Measurements from ENCODE around the gene C9orf50.
"Not testable (repeated sequence)": the region's sequence is repeated elsewhere in the genome, so short reads cannot be mapped to it uniquely, and the experiment has no call there.

C9orf50 gene

DNA sequence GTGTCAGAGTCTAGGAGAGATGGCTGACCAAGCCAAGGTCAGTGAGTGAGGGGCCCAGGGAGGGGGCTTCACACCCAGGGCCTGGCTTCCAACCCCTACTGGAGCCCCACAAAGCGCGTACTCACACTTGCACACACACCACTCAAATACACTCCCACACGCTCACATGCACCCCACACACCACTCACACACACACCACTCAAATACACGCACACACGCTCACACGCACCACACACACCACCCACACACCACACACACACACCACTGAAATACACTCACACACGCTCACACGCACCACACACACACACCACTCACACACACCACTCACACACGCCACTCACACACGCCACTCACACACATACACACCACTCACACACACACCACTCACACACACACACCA, 26.7 kb upstream of the C9orf50 start:
- no peak for DNase-seq

DNA sequence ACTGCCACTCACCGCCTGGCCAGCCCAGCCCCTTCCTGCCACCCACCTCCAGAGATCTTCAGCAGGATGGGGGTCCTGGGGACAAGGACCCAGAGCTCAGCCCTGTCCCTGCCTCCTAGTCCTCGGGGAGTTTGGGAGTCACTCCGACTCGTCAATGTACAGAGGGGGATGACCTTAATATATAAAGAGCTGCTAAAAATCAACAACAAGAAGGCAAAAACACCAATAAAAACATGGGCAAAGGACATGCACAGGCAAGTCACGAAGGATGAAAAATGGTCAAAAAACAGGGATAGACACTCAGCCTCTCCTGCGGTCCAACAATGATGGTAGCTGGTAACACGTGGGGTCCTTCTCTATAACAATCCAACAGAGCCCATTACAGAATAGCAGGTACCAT, 25.8 kb upstream of the C9orf50 start:
- DNase-seq, result no peak

DNA sequence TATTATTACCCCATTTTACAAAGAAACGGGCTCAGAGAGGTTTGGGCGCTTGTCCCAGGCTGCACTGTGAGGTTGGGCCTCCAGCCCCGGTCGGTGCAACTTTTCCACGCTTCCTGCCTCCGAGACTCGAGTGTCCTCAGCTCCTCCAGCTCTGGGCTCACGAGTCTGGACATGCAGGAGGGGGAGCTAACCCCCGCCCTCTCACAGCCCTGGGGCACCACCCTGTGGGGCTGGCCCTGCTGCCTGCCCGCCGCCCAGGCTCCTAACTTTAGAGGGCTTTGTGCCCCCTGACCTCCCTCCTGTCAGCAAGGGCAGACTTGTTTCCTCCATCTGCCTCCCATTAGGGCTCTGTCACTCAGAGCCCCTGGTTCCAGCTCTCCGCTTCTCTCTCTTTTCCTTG, 25.4 kb upstream of the C9orf50 start:
- no peak for DNase-seq

DNA sequence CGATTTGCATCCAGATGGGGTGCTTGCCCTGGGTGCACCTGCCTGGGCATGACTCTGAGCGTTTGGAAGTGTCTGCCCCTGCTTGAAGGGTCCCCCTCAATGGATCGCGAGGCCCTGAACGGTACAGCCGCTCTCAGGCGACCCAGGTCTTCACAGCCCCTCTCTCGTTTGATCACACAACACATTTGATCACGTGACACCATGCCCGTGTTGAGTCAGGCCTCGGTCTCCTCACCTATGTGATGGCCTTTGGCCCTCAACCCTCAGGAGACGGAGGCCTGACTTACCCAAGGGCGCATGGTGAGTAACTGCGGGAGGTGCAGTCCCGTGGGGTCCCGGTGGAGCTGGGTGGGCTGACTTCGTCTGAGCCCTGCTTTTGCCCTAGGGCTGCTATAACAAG, 24.0 kb upstream of the C9orf50 start:
- DNase-seq, result peak; percentile 13

DNA sequence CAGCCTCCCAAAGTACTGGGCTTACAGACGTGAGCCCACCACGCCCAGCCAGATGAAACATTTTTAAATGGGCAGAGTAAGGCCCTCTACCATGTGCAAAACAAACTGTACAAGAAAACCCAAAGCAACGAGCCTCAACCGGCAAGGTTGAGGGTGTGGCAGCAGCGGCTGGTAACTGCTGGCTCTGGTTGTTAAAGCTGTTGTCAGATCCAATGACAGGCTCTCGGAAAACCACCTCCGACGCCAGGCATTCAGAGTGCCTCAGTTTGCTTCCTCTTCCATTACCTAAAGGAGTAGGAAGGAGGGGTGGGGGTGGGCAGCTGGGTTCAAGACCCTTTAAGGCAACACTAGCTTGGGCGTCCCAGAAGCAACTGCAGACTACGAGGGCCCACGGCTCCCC, 23.5 kb upstream of the C9orf50 start:
- DNase-seq, result peak; percentile 19

DNA sequence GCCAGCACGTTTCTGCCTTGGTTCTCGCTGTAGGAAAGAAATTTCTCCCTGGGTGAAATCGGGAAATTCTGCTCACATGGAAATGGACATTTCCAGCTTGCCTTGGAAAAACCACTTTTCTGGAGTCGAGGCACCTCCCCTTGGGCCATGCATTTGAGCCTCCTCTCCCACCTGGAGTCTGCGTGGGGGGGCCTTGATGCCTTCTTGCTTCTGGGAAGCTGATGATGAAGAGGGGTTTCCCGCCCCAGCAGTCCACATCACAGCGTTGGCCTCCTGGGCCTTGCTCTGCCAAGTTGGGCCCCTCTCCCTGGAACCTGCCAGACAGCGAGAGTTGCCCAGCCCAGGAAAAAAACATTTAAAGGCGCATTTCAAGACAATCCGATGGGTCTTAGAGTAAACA, 22.8 kb upstream of the C9orf50 start:
- DNase-seq, result peak; percentile 17

DNA sequence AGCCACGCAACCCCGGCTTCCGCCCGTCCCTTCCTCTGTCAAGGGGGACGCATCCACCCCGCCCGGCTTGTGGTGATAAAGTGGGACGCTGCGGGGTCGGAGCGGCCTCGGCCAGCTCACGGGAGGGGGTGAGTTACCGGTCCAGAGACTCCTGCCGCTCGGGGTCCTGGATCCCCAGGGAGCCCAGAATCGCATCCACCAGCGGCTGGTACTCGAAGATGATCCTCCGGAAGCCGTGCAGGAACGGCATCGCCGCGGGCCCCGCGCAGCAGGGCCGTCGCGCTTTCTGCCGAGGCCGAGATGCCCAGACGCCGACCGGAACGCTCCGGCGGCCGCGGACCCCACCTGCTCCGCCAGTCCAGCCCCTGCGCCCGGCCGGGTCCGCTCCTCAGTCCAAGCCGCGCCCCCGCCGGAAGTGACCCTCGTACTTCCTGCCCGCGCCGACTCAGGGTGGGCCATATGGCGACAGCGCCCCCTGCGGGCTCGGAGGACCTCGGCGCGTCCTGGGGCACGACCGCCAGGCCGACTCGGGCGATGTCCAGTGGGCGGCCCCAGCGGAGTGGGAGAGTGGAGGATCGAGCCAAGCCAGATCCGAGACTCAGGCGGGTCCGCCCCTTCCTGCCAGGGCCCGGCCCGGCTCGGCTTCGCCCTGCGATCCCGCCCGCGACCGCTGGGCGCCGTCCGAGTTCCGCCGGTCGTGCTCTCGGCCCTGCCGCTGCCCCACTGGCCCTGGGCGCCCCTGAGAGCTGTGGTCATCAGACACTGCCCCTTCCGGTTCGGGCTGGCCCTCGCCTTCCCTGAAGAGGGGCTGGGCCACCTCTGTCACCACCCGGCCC, 21.1 kb upstream of the C9orf50 start, which contains the start of gene ASB6:
ASB6 (minus strand) TSS at position 402 of the 836 bp plus-strand sequence; CDS start at position 250, 152 bp downstream.
- DNase-seq, result peak; percentile 99

DNA sequence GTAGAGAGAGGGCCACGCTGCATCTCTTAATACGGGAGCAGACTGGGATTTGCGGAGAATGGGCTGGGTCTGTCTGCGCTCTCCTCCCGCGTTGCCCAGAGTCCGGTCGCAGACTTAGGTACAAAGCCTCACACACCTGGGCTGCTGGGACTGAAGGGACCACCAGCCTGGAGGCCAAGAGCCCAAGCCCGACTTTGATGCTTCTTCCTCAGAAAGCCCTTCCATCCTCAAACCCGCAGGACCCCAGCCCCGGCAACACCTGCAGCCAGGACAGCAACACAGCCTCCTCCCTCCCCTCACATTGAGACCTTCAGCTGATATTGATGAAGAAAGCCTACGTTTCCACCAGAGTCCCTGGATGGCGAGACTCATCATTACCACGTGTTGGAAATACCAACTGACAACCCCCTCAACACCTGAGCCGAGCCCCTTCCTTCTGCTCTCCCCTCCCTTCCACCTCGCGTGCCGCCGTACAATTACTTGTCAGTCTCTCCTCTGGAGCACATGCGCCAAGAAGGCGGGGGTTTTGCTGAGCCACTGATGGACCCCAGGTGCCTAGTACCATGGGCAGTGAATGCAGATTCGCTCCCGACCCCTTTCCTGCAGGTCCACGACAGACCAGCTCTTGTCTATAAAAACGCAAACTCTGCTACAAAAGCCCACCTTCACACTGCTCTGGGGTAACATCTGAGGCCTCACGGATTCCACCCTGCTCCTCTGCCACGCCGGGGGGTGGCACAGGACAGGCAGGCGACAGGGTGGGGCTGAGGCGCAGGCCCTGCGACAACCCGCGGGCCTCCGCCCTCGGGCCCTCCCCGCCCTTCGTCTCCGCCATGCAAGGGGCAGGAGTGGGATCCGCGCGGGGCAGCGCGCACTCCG, 20.2 kb upstream of the C9orf50 start:
- DNase-seq, result no peak

DNA sequence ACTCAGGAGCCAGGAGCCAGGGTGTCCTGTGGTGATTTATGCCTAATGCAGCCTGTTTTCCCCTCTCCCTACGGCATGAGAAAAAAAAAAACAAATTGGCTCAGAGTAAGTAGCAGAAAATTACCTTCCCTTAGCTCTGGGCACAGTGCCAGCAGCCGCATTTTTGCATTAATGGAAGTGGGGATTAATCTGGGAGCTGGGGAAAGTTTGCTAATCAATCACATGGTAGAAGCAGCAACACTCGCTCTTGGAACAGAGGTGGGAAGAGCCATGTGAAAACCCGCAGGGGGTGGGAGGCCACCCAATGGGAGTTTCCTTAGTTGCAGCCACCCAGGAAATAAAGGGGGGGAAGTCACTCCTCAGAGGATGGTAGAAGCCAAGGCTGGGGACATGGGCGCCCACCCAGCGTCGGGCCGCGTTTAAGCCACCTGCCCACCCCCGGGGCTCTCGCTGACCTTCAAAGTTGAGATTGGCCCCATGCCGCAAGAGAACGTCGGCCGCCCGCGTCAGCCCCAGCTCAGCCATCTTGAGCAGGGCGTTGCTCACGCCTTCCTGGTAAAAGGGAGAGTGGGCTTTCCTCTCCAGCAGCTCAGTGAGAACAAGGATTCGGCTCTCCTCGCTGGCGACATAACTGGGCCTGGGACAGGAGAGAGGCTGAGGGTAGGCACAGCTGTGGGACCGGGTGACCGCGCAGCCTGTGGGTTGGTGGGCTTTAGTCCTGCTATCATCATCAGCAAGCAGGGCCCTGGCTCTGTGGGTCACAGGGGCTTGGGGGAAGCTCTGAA, 19.4 kb upstream of the C9orf50 start:
- DNase-seq, result no peak

DNA sequence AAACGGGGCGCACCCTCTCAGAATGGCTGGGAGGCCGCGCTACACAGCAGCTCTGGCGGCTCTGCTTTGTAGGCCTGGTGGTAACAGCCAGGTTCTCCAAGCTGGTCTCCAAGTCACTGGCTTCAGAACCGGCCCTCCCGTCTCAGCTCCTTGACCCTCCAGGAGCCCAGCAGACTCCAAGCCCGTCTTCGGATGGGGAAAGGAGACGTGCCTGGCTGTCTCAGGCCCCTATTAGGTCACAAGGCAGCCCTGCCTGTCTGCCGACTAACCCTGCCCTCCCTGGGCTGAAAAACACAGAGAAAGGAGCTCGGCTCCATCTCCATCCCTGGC, 18.8 kb upstream of the C9orf50 start:
- no peak for DNase-seq

DNA sequence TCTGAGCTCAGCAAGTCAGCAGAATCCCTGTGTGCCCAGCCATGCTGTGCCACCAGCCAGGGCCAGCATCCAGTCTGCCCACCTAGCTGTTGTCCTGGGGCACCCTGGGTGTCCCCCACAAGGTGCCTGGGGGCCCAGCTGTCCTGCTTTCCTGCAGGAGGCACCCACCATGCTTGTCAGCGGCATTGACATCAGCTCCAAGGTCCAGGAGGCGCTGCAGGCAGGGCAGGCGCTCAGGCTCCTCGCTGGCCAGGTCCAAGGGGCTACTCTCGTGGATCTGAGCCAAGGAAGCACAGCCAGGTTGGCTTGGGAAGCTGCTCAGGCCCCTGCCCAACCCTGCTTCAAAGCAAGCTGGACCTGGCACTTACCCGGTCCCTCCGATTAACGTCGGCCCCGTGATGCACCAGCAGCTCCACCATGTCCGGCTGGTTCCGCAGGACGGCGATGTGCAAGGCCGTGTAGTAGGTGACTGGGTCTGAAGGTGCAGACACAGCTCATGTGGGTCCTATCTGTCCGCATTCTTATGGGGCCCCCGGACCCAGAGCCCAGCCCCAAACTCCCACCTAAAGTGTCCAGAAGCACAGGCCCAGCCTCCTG, 18.2 kb upstream of the C9orf50 start:
- no peak for DNase-seq

DNA sequence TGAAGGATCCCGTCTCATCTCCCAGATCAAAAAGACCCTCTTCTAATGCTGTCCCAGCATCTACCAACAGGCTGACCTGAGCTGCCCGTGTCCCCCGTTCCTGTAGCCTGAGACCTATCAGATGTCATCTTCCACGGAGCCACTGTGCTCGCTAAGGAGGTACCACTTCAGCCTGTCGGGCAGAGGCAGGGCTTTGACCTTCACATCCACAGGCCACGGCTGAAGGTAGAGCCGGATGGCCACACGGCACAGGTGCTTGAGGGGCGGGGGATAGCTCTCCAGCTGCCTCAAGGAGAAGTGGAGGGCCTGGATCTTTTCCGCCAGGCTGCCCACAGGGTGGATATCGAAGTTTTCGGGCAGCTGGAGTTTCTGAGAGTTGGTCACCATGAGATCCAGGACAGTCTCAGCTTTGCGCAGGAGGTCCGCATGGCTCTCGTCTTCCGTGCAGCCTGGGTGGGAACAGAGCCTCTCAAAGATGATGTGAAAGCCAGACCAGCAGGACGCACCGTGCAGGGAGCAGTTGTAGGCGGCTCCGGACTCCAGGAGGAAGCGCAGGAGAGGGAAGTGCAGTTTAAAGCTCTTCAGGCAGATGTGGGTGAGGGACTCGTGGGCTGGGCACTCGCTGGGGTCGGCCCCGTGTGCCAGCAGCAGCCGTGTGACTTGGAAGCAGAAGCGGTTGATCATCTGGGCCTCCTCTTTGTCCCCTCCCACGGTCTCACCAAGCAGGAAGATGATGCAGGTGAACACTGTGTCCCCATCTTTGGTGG, 17.0 kb upstream of the C9orf50 start:
- DNase-seq, result no peak

DNA sequence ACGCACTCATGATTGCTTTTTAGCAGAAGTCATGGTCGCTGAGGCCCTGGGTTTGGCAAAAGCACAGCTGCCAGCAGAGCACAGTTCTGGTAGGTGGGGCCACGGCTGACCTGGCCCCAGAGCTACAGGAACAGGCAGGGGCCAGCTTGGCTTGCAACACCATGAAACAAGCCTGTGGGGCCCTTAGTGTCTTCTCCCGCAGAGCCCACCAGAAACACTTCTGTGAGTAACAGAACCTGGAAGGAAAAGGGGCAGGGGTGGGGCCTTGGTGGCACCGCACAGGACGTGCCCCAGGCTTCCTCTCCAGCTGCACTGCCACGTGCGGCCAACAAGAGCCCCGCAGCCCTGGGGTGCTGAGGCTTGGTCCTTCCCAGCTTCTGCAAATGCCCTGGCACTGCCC, 16.2 kb upstream of the C9orf50 start:
- DNase-seq, result no peak

DNA sequence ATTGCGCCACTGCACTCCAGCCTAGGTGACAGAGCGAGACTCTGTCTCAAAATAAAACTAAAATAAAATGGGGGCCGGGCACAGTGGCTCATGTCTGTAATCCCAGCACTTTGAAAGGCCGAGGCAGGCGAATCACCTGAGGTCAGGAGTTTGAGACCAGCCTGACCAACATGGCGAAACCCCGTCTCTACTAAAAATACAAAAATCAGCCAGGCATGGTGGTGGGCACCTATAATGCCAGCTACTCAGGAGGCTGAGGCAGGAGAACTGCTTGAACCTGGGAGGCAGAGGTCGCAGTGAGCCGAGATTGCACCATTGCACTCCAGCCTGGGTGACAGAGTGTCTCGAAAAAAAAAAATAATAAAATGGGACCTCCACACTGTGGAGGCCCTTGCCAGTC, 15.4 kb upstream of the C9orf50 start:
- not testable (repeated sequence) for DNase-seq

DNA sequence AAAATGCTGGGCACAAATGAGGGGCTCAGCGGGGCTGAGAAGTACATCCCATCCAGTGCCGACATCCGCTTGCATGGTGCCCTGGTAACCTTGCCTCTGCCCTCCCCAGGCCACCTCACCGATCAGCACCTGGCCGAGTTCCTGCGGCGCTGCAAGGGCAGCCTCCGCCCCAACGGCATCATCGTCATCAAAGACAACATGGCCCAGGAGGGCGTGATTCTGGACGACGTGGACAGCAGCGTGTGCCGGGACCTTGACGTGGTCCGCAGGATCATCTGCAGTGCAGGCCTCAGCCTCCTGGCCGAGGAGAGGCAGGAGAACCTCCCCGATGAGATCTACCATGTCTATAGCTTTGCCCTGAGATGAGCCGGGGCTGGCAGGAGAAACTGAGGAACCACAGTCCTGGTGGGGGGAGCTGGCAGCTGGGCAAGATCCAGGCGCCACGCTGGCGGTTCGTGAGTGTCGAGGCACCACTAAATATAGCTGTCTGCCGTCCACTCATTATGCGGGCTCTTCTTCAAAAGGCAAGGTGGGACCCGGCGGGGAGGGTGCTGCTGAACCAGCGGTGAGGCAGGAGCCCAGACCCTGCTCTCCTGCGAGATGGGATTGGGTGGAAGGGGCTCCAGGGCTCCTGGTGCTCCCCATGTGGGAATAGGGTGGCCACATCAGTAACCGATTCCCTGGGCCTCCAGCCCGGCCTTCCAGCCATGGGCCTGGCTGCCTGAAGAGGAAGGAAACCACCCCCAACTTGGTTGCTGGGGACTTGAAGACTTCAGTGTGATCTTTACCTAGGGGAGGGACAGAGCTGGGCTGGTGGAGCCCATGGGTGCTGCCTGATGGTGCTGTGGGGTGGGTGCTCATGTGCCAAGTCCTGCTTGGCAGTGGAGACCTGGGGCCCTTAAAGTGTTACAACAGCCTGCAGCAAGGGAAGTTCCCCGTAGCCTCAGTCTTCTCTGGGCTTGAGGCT, 14.5 kb upstream of the C9orf50 start:
- no peak for DNase-seq

DNA sequence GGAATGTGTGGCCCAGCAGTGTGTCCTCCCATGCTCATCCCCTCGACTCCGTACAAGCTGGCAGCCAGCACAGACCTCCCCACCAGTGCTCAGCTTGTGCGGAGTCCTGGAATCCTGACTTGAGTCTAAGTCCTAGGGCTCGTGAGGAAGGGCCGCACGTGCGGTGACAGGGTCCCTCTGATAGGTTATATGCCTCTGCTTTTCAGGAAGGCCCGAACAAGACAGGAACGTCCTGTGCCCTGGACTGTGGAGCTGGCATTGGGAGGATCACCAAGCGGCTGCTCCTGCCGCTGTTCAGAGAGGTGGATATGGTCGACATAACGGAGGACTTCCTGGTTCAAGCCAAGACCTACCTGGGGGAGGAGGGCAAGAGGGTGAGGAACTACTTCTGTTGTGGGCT, 12.9 kb upstream of the C9orf50 start:
- DNase-seq, result no peak

DNA sequence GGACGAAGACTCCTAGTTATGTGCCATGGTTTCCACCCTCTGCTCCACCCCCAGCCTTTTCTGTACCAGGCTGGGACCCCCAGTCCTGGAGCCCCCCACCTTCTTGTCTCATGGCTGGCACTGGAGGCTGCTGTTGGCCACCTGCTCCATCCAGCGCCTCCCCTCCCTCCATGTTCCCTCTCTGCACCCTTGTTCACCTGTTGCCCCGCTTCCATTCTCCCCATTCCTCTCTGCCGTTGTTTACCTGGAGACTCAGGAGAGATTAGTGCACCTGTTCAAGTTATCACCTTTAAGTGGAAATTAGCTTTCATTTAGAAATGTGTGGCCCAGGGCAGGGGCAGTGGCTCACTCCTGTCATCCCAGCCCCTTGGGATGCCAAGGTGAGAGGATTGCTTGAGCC, 12.3 kb upstream of the C9orf50 start:
- DNase-seq, result no peak

DNA sequence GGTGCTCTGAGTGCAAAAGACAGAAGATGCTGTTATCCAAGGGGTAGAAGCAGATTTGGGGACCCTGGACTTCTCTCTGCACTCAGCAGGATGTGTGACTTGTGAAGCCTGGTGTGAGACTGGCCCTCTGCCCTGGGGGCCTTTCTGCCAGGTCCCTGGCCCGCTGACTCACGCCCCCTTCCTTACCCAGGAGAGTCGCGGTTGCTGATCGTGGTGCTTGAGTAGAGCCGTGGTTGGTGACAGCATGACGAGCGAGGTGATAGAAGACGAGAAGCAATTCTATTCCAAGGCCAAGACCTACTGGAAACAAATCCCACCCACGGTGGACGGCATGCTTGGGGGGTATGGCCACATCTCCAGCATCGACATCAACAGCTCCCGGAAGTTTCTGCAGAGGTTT, 11.6 kb upstream of the C9orf50 start:
- peak; percentile 17 for DNase-seq

DNA sequence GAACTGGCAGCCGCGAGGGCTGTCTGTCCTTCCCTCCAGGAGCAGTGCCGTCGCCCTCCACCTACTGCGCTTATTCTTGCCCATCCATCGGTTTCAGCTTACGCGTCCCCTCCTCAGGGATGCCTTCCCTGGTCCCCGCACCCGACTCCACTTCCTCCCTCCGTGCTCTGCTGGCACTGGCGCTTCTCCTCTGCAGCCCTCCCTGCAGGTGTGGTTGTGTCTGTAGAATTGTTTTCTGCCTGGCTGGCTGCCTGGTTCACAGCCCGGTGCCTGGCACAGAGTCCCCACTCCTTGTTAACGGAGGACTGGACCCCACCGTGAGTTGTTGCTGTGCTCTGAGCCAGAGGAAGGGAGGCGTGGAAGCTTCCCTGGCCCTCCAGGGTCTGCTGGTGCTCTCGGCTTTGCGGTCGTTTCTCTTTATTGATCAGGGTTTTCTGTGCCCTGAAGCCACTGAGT, 10.8 kb upstream of the C9orf50 start:
- peak; percentile 18 for DNase-seq

DNA sequence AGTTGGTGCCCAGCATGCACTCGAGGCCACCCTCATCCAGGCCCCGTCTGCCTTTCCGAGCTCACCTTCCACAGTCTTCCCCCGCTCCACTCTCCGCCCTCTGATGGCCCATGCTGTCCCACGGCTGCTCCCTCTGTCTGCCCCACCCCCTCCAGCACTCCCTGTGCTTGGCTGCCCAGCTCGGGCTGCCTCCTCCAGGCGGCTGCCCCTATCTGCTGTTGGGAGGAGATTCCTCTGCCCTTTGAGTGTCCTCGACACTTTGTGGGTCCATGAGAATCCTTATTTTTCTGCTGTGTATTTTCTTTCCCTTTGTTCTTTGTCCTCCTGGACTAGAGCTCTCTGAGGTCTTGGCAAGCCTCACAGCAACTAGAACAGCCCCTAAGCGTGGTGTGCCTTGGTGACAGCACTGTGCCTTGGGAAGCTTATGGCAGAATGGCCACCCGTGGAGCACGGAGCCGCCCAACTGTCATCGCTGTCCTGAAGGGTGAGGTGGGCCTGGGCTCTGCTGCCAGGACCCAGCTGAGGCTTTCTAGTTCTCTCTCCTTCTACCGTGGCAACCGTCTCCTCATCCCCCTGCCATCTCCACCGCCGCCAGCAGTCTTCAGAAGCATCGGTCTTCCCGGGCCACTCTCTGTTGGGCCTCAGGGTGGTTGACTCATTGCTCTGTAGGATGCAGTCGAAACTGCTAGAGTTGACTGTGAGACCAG, 10.2 kb upstream of the C9orf50 start:
- peak; percentile 22 for DNase-seq
